GM19455 (cell line): ENCODE data around the gene SERINC5.

Experiments
- ATAC-seq: cut with Tn5 transposase; IDR thresholded peaks from one replicate; pipeline ENCODE4 v1.9.1; 2021; ENCODE audit not compliant: unreplicated experiment

SERINC5 gene

DNA sequence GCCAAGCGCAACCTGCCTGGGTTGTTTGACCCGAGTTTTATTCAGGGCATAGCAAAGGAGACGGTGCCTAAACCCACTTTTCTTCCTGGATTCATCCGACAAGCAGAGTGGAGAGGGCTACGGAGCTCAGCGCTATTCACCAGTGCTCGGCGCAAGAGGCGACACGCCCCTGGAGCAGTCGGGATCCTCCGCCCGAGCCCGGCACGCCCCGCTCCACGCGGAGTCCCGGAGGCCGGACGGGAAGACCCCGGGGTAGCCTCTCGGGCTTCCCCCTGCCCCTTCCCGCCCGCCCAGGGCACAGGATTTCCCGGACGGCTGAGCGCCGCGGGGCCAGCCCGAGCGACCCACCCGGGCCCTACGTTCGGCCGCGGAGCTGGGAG, 427 bp downstream of the SERINC5 start:
- ATAC-seq, result peak; percentile 49

GRCh38 chr5:80254767-80255430, 949 bp downstream of the SERINC5 start:
- ATAC-seq, result no peak

DNA sequence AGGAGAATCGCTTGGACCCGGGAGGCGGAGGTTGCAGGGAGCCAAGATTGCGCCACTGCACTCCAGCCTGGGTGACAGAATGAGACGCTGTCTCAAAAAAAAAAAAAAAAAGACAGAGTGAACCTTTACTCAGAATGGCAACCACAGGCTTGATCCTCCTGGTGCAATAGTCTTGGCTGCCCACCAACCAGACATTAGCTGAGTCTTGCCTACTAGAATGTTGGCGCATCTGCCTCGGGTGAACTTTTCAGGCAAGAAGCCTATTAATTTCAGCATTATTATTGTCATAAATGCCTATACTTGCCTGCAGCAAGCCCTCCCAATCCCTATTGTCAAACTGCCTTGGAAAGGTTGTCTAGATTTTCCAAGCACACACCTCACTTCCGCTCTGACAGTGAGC, 4.2 kb downstream of the SERINC5 start:
- no peak for ATAC-seq

DNA sequence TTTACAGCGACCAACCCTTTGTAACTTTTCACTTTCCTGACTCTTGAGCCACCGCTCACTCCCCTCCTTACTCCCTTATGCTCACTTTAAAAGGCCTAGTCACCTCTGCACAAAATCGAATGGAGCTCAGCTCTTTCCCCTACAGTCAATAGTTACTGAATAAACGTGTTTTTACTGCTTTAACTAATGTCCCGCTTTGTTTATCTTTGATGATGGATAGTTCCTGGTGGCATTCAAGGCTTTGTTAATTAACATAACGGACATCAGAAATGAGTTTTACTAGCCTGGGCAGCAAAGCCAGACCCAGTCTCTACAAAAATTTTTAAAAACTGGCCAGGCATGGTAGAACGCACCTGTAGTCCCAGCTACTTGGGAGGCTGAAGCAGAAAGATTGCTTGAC, 5.0 kb downstream of the SERINC5 start:
- no peak for ATAC-seq

DNA sequence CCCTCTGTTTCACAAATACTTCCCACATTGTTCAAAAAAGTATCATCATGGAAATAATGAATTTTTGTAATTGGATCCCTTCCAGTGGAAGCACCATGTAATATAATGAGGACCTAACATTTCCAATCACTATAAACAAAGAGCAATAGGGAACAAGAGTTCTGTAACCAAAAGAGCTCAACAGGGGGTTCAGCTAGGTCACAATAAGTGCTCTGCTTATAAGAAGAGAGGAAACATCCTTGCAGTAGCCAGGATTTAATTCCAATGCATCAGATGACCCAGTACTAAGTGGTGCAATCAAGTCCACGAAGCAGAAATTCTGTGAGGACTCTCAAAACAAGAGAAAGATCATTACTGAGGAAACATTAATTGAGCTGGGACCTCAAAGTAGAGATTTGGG, 5.9 kb downstream of the SERINC5 start:
- ATAC-seq, result no peak

DNA sequence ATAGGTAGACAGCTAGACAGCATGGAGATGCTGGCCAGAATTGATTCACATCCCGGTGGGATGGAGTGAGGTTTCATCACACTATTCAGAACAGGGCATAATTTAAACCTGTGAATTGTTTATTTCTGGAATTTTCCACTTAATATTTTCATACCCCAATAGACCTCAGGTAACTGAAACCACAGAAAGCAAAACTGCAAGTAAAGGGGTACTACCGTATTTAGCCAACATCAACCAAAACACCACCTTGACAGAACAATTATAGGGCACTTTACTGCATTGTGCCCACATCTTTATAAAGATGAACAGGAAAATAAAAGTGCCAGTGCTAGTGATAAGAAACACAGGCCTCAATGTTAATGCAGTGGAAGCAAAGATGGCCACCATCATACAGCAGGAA, 7.5 kb downstream of the SERINC5 start:
- ATAC-seq, result no peak

DNA sequence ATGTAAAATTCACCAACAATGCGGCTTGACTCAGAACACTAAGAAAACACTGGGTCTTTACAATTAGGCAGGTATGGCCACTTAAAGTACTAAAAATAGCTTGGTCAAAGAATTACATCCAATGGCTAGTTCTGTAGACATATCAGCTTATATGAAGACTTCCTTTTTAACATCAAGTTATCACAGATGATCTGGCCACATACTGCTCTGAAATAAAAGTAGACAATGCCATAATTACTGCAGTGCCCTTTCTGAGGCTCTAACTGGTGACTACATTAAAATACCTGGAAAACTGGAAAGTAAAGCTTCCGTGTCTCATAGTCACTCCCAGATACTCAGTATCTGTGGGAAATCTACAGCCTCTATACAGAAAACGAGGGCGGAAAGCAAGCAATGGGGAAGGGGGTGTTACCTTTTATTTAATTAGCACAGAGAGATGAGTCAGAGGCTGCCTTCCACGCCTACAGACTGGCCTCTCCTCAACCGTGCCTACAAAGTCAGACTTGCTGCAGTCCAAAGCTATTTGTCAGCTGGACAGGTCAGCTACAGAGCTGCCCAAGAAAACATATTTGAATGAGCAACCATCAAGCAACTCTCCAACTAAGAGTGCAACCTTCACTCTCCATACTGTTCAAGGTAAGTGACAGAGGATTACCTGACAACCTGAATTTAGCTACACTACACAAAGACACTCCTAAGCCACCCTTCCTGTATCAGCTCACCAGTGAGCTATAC, 8.7 kb downstream of the SERINC5 start:
- ATAC-seq, result peak; percentile 73

DNA sequence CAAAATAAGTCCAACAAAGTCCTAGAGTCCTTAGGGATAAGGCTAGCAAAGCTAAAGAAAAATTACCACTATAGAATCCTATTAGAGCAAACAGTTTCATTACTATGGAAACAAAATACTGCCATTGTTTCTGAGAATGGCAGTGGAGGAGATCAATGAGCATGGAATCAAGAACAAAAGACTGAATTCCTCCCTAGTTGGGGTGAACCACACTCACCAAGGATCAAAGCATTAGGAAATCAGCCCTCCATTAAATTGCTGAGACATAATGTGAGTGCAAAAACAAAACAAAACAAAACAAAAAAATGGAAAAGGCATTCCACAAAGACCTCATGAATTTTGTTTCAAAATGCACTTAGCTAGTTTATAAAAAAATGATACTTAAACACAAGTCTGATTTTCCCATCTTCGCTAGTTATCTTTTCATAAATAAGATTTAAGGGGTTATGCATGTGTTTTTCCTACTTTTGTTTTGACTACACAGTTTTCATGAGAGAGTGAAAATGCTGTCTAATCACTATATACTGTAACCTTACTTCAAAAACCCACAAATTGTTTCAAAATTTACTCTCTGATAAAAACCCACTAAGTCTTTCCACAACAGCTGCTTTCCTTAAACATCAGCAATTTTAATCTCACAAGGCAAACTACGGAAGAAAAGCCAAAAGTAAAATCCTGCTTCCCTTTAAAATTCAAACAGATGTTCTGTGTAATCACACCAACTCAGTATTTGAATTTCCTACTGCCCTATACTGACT, 9.7 kb downstream of the SERINC5 start:
- ATAC-seq, result no peak

DNA sequence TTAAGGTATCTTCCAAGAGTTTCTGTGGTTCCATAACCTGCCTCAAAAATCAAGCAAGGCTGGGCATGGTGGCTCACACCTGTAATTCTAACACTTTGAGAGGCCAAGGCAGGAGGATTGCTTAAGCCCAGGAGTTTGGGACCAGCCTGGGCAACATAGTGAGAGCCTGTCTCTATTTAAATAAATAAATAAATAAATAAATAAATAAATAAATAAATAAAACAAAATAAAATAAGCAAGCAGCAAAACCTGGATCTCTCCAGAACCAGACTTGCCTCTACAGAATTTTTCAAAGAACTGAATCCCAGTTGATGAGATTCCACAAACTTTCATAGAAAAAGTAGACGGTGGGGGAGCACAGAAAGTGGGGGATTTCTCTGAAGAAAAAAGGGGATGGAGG, 12.3 kb downstream of the SERINC5 start:
- ATAC-seq, result no peak

DNA sequence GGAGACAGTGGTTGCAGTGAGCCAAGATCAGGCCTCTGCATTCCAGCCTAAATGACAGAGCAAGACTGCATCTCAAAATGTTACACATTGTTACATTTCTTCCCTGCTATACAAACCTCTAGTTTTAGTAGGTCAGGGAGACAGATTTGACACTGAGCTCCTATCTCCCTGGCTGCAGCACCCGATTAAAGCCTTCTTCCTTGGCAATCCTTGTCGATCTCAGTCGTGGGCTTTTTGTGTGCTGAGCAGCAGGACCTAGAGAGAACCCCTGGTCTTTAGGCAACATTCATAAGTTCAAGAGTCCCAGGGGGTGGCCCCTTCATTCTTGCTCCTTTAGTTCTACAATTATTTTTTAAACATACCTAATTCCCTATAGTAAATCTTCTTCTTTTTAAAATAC, 13.0 kb downstream of the SERINC5 start:
- no peak for ATAC-seq

DNA sequence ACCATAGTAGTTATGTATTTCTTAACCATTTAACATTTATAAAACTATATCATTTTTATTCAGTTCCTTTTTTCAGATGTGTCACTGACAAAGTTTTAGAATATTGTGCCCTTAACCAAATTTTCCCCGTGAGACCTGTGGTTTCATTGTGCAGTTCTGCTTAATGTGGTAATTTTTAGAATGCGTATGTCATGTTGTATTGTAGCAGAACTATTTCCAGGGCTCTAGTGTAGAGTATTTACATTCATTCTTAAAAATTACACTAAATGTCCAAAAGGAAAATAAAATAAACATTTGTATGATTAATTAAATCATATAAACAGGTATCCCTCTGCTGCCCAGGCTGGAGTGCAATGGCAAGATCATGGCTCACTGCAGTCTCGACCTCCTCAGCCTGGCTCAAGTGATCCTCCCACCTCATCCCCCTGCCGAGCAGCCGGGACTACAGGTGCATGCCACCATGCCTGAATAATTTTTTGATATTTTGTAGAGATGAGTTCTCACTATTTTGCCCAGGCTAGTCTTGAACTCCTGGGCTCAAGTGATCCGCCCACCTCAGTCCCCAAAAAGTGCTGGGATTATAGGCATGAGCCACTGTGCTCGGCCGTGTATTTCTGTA, 15.4 kb downstream of the SERINC5 start:
- ATAC-seq, result no peak

- ATAC-seq, result no peak
Observed at GRCh38 chr5:80239680-80240367, 16.0 kb downstream of the SERINC5 start.

DNA sequence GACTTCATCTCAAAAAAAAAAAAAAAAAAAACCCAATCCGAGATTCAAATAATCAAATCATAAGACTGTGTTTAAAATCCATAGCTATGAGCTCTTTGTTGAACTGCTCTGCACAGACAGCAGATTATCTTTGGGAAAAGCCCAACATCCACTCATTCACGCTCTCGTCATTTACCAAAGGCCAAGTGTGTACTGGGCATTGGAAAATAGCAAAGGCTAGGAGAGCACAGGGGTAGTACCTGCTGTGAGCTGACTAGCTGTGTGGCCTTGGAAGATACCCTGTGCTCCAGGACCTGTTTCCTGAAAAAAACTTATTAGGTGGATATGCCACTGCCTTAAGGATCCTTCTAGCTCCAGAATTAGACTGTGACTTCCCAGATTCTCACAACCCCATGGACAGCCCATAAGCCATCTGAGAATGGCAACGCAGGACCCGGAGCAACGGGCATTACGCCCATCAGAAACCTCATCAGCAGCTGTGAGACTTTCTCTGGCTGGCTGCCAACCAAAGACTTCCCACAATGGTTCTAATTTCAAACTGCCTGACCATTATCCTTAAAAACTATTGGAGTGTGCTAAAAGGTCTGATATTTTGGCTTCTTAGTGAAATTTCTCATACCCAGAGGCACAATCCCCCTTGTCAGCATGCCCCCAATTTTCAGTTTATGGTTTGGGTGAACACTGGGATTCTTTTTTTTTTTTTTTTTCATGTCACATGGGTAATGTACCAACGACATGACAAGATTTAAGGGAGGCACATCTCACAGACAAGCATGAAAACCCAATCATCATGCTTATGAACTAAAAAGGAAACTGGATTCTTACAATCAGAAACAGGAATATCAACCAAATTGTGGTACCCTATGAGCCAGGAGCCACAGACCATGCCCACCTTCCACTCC, 16.8 kb downstream of the SERINC5 start:
- no peak for ATAC-seq

DNA sequence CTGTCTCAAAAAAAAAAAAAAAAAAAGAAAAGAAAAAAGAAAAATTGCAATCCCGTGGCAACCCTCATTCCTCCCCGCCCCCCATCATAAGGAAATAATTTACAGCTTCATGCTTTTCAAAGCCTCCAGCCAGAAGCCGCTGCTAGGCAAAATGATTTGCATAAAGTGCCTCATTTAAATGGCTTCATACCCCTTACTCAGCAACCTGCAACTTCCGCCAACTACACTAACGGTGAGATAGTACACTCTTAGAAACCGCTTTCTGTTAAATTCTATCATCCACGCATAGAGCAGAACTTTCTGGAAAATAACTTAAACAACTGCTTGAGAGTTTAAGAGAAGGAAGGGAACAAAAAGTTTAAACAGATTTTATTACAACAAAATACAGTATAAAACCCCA, 17.8 kb downstream of the SERINC5 start:
- no peak for ATAC-seq

- ATAC-seq, result no peak
Observed at GRCh38 chr5:80237243-80237642, 18.6 kb downstream of the SERINC5 start.

DNA sequence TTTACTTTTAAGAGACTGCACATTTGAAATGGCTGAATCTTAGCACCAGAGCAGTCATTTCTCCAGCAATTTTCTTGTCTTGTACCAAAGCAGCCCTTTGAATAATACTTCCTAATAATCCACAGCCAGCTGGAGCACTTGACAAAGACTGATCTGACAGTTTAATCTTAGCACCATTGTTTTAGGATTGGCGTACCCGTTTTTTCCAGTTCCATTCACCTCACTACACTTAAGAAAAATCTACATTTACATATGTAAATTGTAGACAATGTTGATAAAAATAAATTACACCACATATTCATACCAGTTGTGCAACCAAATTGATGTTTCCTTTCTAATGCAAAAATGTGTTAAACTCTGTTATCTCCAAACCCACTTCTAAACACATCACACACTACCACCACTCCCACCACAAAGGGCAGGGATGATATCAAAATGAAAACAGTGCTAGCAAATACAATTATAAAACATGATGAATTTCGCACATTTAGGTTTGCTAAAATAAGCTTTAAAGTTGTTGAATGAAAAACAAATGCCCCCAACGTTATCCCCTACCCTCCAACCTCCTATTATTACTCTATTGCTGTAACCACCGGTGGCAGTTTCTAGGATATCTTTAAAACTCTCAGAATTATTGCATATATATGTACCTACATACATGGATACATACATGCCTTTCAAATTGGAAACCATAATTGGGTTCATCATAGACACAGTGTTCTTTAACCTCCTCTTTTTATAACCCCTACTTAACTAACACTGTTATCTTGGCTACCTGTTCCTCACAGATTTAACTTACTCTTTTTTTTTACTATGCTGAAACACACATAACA, 21.5 kb downstream of the SERINC5 start:
- ATAC-seq, result no peak

DNA sequence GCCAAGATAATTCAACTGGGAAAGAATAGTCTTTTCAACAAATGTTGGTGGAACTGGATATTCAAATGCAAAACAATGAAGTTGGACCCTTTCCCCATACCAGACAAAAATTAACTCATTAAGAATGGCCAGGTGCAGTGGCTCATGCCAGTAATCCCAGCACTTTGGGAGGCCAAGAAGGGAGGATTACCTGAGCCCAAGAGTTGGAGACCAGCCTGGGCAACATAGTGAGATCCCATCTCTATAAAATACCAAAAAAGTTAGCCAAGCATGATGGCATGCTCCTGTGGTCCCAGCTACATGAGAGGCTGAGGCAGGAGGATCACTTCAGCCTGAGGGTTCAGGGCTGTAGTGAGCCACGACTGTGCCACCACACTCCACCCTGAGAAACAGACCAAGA, 24.2 kb downstream of the SERINC5 start:
- ATAC-seq, result no peak

DNA sequence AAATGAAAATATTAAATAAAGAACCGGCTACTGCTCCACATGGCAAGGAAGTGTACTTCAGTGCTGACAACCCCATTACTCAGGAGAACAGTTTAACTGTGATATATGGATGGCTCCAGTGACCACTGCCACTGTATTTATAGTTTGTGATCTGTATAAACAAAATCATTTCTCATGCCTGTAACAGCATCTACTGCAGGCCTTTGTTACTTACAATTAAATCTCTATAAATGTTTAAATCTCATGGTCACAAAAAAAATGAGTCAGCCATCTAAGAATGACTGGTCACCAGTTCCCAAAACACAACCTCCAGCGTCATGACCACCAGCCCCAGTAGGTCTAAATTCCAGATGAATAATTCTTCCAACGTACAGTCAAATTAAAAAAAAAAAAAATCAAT, 24.6 kb downstream of the SERINC5 start:
- no peak for ATAC-seq

GRCh38 chr5:80230269-80230992, 25.4 kb downstream of the SERINC5 start:
- ATAC-seq, result no peak
